Chondrocyte (in vitro differentiated cells): ENCODE data around the gene MORN1. TPM values are rescaled to one million over a fixed set of nuclear protein-coding genes. Genes with fewer than 3 reads are reported as not detected.

Experiments used
- DNase-seq: peaks from one replicate; pipeline ENCODE4 v3.0.0; 2021; ENCODE audit warnings: mixed read lengths, low spot score
- H3K27ac Mint-ChIP-seq: one replicate; pipeline ENCODE4 v1.8.0; 2021; ENCODE audit warnings: mild to moderate bottlenecking, moderate library complexity, mixed read lengths; ENCODE audit not compliant: unreplicated experiment
- H3K27me3 Mint-ChIP-seq: 2 replicates; pipeline ENCODE4 v1.8.0; 2021; ENCODE audit warnings: low read depth, mixed read lengths
- H3K36me3 Mint-ChIP-seq: 2 replicates; pipeline ENCODE4 v1.8.0; 2021; ENCODE audit warnings: low read depth, mixed read lengths
- H3K4me1 Mint-ChIP-seq: 2 replicates; pipeline ENCODE4 v1.8.0; 2021; ENCODE audit warnings: low read depth, mild to moderate bottlenecking, mixed read lengths
- H3K4me3 Mint-ChIP-seq: one replicate; pipeline ENCODE4 v1.8.0; 2021; ENCODE audit warnings: mild to moderate bottlenecking, moderate library complexity, mixed read lengths; ENCODE audit not compliant: unreplicated experiment
- H3K9me3 Mint-ChIP-seq: 2 replicates; pipeline ENCODE4 v1.8.0; 2021; ENCODE audit warnings: low read depth, mixed read lengths
- total RNA-seq: library from RNA; stranded (reverse); gene quantifications from 3 replicates; pipeline ENCODE4 v1.2.1, GENCODE V29; 2021
- TF ChIP-seq, protein P1 (sequence below): fragments of 200-600 bp; sonication (generic); IDR thresholded peaks from 2 replicates; pipeline ENCODE4 v1.5.0; 2021; ENCODE audit warnings: antibody characterized with exemption, mild to moderate bottlenecking, moderate library complexity

Gene MORN1
- total RNA-seq, 1 donor from 2014 or later, result 6.7 TPM

DNA sequence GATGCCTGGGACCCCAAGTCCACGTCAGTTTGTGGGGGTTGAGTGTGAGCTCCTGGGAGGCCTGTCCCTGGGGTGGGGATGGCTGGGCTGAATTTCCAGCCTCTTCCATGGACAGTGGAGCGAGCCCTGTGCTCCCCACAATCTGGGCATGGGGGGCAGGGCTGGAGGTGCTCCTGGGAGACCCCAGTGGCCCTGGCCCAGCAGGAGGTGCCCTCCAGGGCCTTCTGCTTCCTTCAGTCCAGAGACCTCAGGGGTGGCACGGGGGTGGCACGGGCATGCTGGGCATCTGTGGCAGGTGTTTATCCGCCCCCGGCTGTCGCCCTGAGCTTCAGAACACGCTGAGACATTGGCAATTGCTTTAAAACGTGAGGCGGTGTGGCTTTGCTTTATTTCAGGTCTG lies 40.9 kb downstream of the MORN1 start:
- Mint-ChIP-seq H3K27ac (no peak overlapping the region), H3K4me1 (peaks cover 17% of the 10 kb centered on the region), H3K27me3 (no peaks in the 10 kb centered on the region), H3K36me3 (no peaks in the 10 kb centered on the region), H3K9me3 (no peaks in the 10 kb centered on the region), H3K4me3 (no peak overlapping the region)
- DNase-seq, result peak; percentile 84
- TF ChIP-seq, protein P1, sequence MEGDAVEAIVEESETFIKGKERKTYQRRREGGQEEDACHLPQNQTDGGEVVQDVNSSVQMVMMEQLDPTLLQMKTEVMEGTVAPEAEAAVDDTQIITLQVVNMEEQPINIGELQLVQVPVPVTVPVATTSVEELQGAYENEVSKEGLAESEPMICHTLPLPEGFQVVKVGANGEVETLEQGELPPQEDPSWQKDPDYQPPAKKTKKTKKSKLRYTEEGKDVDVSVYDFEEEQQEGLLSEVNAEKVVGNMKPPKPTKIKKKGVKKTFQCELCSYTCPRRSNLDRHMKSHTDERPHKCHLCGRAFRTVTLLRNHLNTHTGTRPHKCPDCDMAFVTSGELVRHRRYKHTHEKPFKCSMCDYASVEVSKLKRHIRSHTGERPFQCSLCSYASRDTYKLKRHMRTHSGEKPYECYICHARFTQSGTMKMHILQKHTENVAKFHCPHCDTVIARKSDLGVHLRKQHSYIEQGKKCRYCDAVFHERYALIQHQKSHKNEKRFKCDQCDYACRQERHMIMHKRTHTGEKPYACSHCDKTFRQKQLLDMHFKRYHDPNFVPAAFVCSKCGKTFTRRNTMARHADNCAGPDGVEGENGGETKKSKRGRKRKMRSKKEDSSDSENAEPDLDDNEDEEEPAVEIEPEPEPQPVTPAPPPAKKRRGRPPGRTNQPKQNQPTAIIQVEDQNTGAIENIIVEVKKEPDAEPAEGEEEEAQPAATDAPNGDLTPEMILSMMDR, result no peak

DNA sequence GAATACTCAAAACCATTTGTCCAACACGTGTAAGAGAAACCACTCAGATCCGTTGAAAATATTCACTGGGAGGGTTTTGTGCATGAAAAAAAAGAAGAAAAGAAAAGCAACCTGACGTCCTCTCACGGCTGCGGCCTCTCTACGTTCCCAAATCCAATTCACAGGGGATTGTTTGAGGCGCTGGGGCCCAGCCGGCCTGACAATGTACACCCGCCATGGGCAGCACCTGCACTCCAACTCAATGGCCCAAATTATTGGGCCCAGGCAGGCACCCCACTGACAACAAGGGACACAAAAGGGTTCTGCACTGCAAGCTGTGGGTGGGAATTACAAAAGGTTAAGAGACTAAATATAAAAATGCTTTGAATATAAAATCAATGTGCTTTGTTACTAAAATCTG lies 41.5 kb downstream of the MORN1 start:
- no peaks in the 10 kb centered on the region for H3K27me3 Mint-ChIP-seq
- peaks cover 15% of the 10 kb centered on the region for H3K4me1 Mint-ChIP-seq

DNA sequence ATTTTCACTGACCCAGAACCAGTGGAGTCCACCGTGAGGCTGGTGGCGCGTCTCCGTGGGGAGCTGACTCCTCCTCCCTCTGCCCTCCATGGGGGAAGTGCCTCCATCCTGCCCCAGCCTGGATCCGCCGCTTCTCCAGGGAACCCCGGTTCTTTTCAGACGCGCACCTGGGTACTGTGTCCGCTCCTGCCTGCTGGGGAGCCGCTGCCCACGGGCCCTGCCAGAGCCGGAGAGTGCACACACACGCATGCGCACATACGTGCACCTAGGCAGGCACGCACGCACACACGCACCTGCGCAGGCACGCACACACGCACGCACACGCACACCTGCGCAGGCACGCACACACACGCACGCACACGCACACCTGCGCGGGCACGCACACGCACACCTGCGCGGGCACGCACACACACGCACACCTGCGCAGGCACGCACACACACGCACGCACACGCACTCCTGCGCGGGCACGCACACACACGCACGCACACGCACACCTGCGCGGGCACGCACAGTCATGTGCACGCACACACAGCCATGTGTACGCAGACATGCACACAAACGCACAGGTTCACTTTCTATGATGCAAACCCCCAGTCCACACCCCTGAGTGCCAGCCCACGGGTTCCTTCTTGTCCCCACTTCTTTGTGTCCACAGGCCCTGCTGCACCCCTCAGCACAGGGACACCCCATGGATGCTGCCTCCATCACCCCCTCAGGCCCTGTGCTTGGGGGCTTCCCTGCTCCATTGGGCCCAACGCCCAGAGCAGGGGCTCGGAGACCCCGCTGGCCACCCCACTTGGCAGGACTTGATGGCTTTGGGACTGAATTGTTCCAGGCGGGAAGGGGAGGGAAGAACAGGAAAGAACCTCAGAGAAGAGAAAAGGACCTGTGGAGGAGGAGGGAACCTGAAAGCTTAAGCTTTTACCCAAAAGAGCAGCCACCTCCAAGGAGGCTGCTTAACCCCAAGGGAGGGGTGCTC lies 42.7 kb downstream of the MORN1 start:
- H3K4me3 Mint-ChIP-seq, result no peak overlapping the region
- H3K27me3 Mint-ChIP-seq, result no peaks in the 10 kb centered on the region
- no peaks in the 10 kb centered on the region for H3K36me3 Mint-ChIP-seq
- no peak for DNase-seq
- TF ChIP-seq, protein P1, result no peak
- no peaks in the 10 kb centered on the region for H3K9me3 Mint-ChIP-seq
- no peak overlapping the region for H3K27ac Mint-ChIP-seq
- peaks cover 11% of the 10 kb centered on the region for H3K4me1 Mint-ChIP-seq

More for the DNA sequence above, 41.5 kb downstream of the MORN1 start:
- TF ChIP-seq, protein P1, result no peak
- no peak overlapping the region for H3K27ac Mint-ChIP-seq
- no peaks in the 10 kb centered on the region for H3K9me3 Mint-ChIP-seq
- no peaks in the 10 kb centered on the region for H3K36me3 Mint-ChIP-seq
- DNase-seq, result no peak
- no peak overlapping the region for H3K4me3 Mint-ChIP-seq

DNA sequence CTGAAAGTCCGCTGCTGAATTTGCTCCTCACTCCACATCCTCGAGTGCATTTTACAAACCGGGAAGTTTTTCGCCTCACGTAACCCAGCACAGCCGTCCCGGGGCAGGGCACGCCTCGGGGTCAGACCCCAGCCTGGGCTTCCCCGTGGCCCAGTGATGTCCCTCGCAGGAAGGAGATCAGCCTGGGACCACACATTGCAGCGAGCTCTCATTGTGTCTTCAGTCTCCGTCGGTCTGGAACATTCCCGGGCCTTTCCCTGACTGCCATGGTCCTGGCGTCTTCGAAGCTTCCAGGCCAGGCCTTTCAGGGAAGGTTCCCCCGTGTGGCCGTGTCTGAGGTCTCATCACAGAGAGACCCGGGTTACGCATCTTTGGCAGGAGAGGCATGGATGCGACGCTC lies 43.5 kb downstream of the MORN1 start:
- no peaks in the 10 kb centered on the region for H3K9me3 Mint-ChIP-seq
- H3K4me1 Mint-ChIP-seq, result peaks cover 8% of the 10 kb centered on the region
- TF ChIP-seq, protein P1, result no peak
- no peak for DNase-seq
- H3K27me3 Mint-ChIP-seq, result no peaks in the 10 kb centered on the region
- no peaks in the 10 kb centered on the region for H3K36me3 Mint-ChIP-seq
- H3K27ac Mint-ChIP-seq, result no peak overlapping the region
- H3K4me3 Mint-ChIP-seq, result no peak overlapping the region

DNA sequence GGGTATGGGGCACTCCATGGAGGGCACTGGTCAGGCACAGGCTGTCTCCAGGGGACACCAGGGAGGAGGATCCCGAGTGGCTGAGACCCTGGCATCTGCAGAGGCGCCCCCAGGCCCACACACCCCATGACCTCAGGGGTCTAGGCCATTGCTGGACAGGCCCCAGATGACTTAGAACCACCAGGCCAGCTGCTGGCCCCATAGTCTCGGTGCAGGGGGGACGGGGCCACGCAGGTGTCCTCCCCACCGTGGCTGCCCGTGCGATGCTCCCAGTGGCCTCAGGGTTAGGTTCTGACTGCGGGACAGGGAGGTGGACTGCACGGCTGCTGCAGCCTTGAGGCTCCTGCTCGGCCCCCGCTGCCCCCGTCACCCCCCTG lies 44.0 kb downstream of the MORN1 start:
- Mint-ChIP-seq H3K4me1 (peaks cover 8% of the 10 kb centered on the region), H3K36me3 (no peaks in the 10 kb centered on the region), H3K27me3 (no peaks in the 10 kb centered on the region), H3K4me3 (no peak overlapping the region), H3K9me3 (no peaks in the 10 kb centered on the region), H3K27ac (no peak overlapping the region)
- TF ChIP-seq, protein P1, result no peak
- no peak for DNase-seq
